Daoy (cell line): ENCODE results near the gene FGF8. TPM values are rescaled to one million over a fixed set of nuclear protein-coding genes. Genes with fewer than 3 reads are reported as not detected.

Source experiments
- DNase-seq: peaks from one replicate; pipeline ENCODE4 v3.0.0-alpha.2; 2015; ENCODE audit warnings: low read depth
- total RNA-seq: library from RNA; depleted of rRNA; stranded (reverse); fragments of >200 nt; shearing (Covaris generic); gene quantifications from 2 replicates; pipeline ENCODE4 v1.2.3, GENCODE V29; 2014; rRNA removed

FGF8 gene
- total RNA-seq, 1 experiment from 2014 or later, result not detected

GRCh38 chr10:101732096-101732495 is 43.8 kb downstream of the FGF8 start:
- DNase-seq, result no peak

GRCh38 chr10:101726115-101726387 is 49.9 kb downstream of the FGF8 start:
- no peak for DNase-seq

DNA sequence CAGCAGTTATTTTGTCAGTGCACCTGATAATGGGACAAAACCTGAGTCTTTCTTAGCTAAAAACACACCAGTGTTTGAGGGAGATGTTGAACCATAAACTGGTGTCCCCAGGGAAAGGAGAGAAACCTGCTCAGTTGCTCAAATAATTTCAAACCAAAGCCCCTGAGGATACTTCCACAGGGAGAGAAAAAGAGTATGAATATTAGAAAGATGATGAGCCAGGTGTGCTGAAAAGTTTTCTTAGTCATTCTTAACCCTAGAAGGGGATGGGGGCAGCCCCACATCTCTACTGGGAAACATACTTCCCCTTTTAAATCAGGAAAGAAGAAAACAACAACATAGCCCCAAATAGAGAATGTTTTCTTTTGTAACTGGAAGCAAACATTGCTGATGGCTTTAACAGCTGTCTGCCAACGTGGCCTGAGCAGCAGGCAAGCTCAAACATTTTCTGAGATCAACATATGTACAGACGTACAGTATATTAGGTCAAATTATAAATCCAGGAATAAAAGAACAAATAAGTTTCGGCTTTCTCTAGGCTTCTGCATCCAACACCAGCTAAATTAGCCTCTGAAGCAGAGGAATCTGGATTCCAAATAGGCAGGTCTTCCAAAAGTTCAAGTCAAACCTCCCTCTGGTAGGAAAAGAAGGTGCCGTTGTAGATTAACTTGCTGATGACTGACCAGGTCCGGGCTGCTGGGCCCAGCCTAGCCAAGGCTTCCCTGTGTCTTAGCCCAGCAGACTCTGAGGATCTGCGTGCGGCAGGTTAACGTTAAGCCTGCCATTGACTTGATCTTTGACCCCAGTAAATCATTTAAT is 50.4 kb downstream of the FGF8 start:
- no peak for DNase-seq

DNA sequence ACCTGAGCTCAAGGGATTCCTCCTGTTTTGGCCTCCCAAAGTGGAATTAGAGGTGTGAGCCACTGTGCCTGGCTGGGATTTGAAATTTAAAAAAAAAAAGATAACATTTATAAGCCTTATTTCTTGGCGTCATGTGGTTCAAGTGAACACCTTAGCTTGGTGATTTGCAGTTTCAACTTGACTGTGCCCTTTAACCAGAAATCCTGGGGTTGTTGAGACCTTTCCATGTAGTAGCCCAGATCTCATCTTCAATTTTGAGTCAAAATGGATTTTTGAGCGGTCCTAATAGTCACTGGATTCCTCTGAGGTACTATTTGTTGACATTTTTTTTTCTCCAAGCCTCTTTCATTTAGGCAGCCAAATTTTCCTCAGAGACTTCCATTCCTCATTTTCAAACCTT is 51.5 kb downstream of the FGF8 start:
- DNase-seq, result no peak

GRCh38 chr10:101723176-101723575 is 52.7 kb downstream of the FGF8 start:
- DNase-seq, result no peak

DNA sequence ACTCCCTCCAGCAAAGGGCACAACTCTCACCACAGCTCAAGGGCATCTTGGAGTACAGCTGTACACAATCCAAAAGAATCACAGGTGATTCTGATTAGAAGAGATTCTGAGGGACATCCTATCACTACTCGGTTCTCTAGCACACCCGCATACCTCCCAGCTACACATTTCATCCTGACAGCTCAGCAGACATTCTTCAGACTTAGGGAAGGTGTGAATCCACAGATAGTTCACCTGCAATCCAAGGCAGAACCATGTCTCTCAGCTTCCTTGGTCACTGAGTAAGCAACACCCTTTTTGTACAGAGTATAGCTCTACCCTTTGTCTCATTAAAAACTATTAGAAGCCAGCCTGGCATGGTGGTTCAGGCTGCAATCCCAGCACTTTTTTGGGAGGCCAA is 54.1 kb downstream of the FGF8 start:
- DNase-seq, result no peak

GRCh38 chr10:101720606-101721230 is 55.2 kb downstream of the FGF8 start:
- DNase-seq, result no peak

Other genes starting within 250 kb of the FGF8 start
- 4.6 and 6.5 TPM in 2 replicates for gene POLL, start 187.9 kb downstream of the FGF8 start, total RNA-seq
- gene DPCD, start 187.8 kb downstream of the FGF8 start, total RNA-seq, result 76.1 and 85.7 TPM in 2 replicates
- gene FBXW4, start 80.9 kb downstream of the FGF8 start, total RNA-seq, result 6.1 and 6.5 TPM in 2 replicates
- 101 and 119 TPM in 2 replicates for gene NPM3, start 7.3 kb upstream of the FGF8 start, total RNA-seq
- gene OGA, start 42.3 kb upstream of the FGF8 start, total RNA-seq, result 47.6 and 58.9 TPM in 2 replicates
- 0.40 TPM in 1 of 2 replicates, not detected in the other for gene KCNIP2, start 67.7 kb upstream of the FGF8 start, total RNA-seq